Karpas-422 (cell line): ENCODE measurements around the gene FLAD1. TPM values are rescaled to one million over a fixed set of nuclear protein-coding genes. Genes with fewer than 3 reads are reported as not detected.
"Not testable (repeated sequence)": the region's sequence is repeated elsewhere in the genome, so short reads cannot be mapped to it uniquely, and the experiment has no call there.

Source experiments
- DNase-seq: peaks from one replicate; pipeline ENCODE4 v3.0.0-alpha.2; 2015
- H2AFZ ChIP-seq: fragments of 200-600 bp; sonication (generic); 2 replicates; pipeline ENCODE4 v1.6.1; 2014; ENCODE audit warnings: antibody characterized with exemption, low read length, mixed read lengths
- H3K27ac ChIP-seq: fragments of 200-600 bp; sonication (generic); 2 replicates; pipeline ENCODE4 v1.5.1; 2014; ENCODE audit warnings: mild to moderate bottlenecking, low read length, moderate library complexity
- H3K27me3 ChIP-seq: fragments of 200-600 bp; sonication (generic); 2 replicates; pipeline ENCODE4 v1.6.1; 2014; ENCODE audit warnings: low read length, mixed read lengths
- H3K36me3 ChIP-seq: fragments of 200-600 bp; sonication (generic); 2 replicates; pipeline ENCODE4 v1.6.1; 2014; ENCODE audit warnings: low read length, mixed read lengths; ENCODE audit not compliant: insufficient read depth
- H3K4me1 ChIP-seq: fragments of 200-600 bp; sonication (generic); 2 replicates; pipeline ENCODE4 v1.6.1; 2014; ENCODE audit warnings: mild to moderate bottlenecking, low read length, mixed read lengths
- H3K4me2 ChIP-seq: fragments of 200-600 bp; sonication (generic); 2 replicates; pipeline ENCODE4 v1.6.1; 2014; ENCODE audit warnings: low read length, low read depth, mild to moderate bottlenecking; ENCODE audit not compliant: poor library complexity, severe bottlenecking
- H3K4me3 ChIP-seq: fragments of 200-600 bp; sonication (generic); 2 replicates; pipeline ENCODE4 v1.5.1; 2014; ENCODE audit warnings: mild to moderate bottlenecking, antibody characterized with exemption, low read length, mixed read lengths
- H3K79me2 ChIP-seq: fragments of 200-600 bp; sonication (generic); 2 replicates; pipeline ENCODE4 v1.6.1; 2014; ENCODE audit warnings: mild to moderate bottlenecking, low read length, mixed read lengths
- H3K9ac ChIP-seq: fragments of 200-600 bp; sonication (generic); 2 replicates; pipeline ENCODE4 v1.6.0; 2014; ENCODE audit warnings: low read length
- H3K9me2 ChIP-seq: fragments of 200-600 bp; sonication (generic), shearing (Covaris generic); replicated peaks from 2 replicates; pipeline ENCODE4 v1.6.0; 2014; ENCODE audit warnings: mild to moderate bottlenecking, low read length, moderate library complexity; ENCODE audit not compliant: insufficient read depth
- H3K9me3 ChIP-seq: fragments of 300-700, 200-600 bp; sonication (generic); 2 replicates; pipeline ENCODE4 v1.6.1; 2014; ENCODE audit warnings: low read length, mixed read lengths
- H4K20me1 ChIP-seq: fragments of 200-600 bp; sonication (generic); 2 replicates; pipeline ENCODE4 v1.6.1; 2014; ENCODE audit warnings: mild to moderate bottlenecking, antibody characterized with exemption, low read length, low read depth; ENCODE audit not compliant: insufficient read depth
- total RNA-seq: library from RNA; depleted of rRNA; stranded (reverse); fragments of >200 nt; shearing (Covaris generic); gene quantifications from 2 replicates; pipeline ENCODE4 v1.2.3, GENCODE V29; 2014; ENCODE audit warnings: low replicate concordance

Gene FLAD1
- total RNA-seq, 1 experiment from 2014 or later, result 48.7 TPM

GRCh38 chr1:154983776-154984466, 777 bp downstream of the FLAD1 start:
- no peaks in the 10 kb centered on the region for H3K9me3 ChIP-seq
- no peak for DNase-seq
- peaks cover 21% of the 10 kb centered on the region for H3K36me3 ChIP-seq
- peaks cover 17% of the 10 kb centered on the region for H3K4me1 ChIP-seq
- H2AFZ ChIP-seq, result no peak overlapping the region
- no peaks in the 10 kb centered on the region for H3K27me3 ChIP-seq
- H3K9me2 ChIP-seq, result no peaks in the 10 kb centered on the region
- peaks cover 23% of the 10 kb centered on the region for H3K79me2 ChIP-seq
- peak overlapping the region; percentile 64; the same call in 1 of the 2 replicates for H3K27ac ChIP-seq
- no peaks in the 10 kb centered on the region for H4K20me1 ChIP-seq
- H3K9ac ChIP-seq, result peak overlapping the region; percentile 91
- peak overlapping the region; percentile 86 for H3K4me2 ChIP-seq
- peak overlapping the region; percentile 92 for H3K4me3 ChIP-seq

DNA sequence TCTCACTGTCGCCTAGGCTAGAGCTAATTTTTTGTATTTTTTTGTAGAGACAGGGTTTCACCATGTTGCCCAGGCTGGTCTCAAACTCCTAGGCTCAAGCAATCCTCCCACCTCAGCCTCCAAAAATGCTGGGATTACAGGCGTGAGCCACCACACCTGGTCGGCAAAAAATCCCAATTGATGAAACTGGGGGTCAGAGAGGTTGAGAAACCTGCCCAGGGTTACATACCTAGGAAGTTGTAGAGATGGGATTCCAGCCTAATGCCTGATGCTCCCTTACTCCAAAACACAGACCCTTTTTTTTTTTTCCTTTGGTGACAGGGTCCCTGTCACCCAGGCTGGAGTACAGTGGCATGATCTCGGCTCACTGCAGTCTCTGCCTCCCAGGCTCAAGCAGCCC, 3.6 kb downstream of the FLAD1 start:
- Histone ChIP-seq H3K4me1 (peaks cover 17% of the 10 kb centered on the region), H3K79me2 (peaks cover 23% of the 10 kb centered on the region), H3K36me3 (peaks cover 14% of the 10 kb centered on the region; the same call in 1 of the 2 replicates)
- H3K9me3 ChIP-seq, H4K20me1 ChIP-seq, H3K27ac ChIP-seq, H3K27me3 ChIP-seq, H3K9me2 ChIP-seq, H3K9ac ChIP-seq, H3K4me2 ChIP-seq, DNase-seq, H3K4me3 ChIP-seq, H2AFZ ChIP-seq: not testable (repeated sequence)

- peaks cover 14% of the 10 kb centered on the region; the same call in 1 of the 2 replicates for H3K36me3 ChIP-seq
- H3K79me2 ChIP-seq, result peaks cover 23% of the 10 kb centered on the region
- peaks cover 15% of the 10 kb centered on the region for H3K4me1 ChIP-seq
- H2AFZ ChIP-seq, result no peak overlapping the region
- no peak overlapping the region for H3K4me3 ChIP-seq
- H4K20me1 ChIP-seq, result no peaks in the 10 kb centered on the region
- H3K9ac ChIP-seq, result no peak overlapping the region
- H3K4me2 ChIP-seq, result no peak overlapping the region
- H3K9me3 ChIP-seq, result no peaks in the 10 kb centered on the region
- H3K27me3 ChIP-seq, result no peaks in the 10 kb centered on the region
- no peak for DNase-seq
- H3K27ac ChIP-seq, result no peak overlapping the region
- no peaks in the 10 kb centered on the region for H3K9me2 ChIP-seq
Measured at GRCh38 chr1:154987326-154987725, 4.2 kb downstream of the FLAD1 start.

GRCh38 chr1:154988058-154988954, 5.2 kb downstream of the FLAD1 start:
- Histone ChIP-seq H3K27me3 (no peaks in the 10 kb centered on the region), H3K9ac (no peak overlapping the region), H3K9me2 (no peaks in the 10 kb centered on the region), H4K20me1 (no peaks in the 10 kb centered on the region), H3K79me2 (peaks cover 22% of the 10 kb centered on the region), H3K36me3 (peaks cover 14% of the 10 kb centered on the region), H3K4me2 (no peak overlapping the region), H3K4me3 (no peak overlapping the region), H3K27ac (no peak overlapping the region), H3K4me1 (peaks cover 9% of the 10 kb centered on the region), H3K9me3 (no peaks in the 10 kb centered on the region), H2AFZ (no peak overlapping the region)
- no peak for DNase-seq

GRCh38 chr1:154989195-154989860, 6.2 kb downstream of the FLAD1 start:
- H3K36me3 ChIP-seq, result peaks cover 14% of the 10 kb centered on the region
- DNase-seq, result no peak
- H3K79me2 ChIP-seq, result peaks cover 12% of the 10 kb centered on the region

GRCh38 chr1:154990276-154990675, 7.1 kb downstream of the FLAD1 start:
- no peak for DNase-seq
- Histone ChIP-seq H3K9me2 (no peaks in the 10 kb centered on the region), H3K36me3 (peaks cover 14% of the 10 kb centered on the region), H3K79me2 (peaks cover 4% of the 10 kb centered on the region; the same call in 1 of the 2 replicates), H3K4me1 (peaks cover 11% of the 10 kb centered on the region), H3K4me3 (no peak overlapping the region), H2AFZ (no peak overlapping the region), H3K4me2 (no peak overlapping the region), H3K27ac (no peak overlapping the region), H3K9me3 (no peaks in the 10 kb centered on the region), H3K27me3 (no peaks in the 10 kb centered on the region), H4K20me1 (no peaks in the 10 kb centered on the region), H3K9ac (no peak overlapping the region)

More at GRCh38 chr1:154989195-154989860, 6.2 kb downstream of the FLAD1 start:
- Histone ChIP-seq H3K4me2 (no peak overlapping the region), H3K9ac (no peak overlapping the region), H3K4me3 (no peak overlapping the region), H3K4me1 (peaks cover 9% of the 10 kb centered on the region), H3K27me3 (no peaks in the 10 kb centered on the region), H4K20me1 (no peaks in the 10 kb centered on the region), H3K27ac (no peak overlapping the region), H2AFZ (no peak overlapping the region), H3K9me2 (no peaks in the 10 kb centered on the region), H3K9me3 (no peaks in the 10 kb centered on the region)

DNA sequence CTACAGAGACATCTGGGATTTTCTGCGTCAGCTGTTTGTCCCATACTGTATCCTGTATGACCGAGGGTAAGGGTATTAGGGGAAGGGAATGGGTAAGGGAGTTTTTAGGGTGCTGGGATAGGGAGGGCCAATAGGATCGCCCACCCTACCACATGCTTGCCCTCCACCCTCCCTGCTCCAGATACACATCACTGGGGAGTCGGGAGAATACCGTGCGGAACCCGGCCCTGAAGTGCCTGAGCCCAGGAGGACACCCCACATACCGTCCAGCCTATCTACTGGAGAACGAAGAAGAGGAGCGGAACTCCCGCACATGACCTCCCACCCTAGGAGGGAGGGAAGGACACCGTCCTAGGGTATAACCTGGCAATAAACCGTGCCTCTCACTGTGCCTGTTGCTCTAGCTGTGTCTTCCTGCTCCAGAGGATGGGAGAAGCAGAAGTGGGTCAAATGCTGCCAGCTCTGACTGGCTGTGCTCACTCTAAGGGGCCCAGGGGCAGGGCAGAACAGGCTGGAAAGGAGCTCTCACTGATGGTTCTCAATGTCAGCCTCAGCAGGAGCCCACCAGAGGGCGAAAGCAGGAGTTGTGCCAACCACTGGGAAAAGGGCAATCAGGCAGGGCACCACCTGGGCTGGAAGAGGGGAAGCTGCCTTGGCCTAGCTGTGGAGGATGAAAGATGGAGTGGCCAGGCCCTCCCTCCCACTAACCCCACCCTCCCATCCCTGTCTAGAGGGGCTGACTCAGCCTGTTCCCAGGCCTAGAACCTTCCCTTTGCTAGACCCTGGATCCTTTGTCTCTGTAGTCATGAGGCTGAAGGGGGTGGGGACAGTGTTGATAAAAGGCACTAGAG, 9.8 kb downstream of the FLAD1 start:
- Histone ChIP-seq H3K4me3 (no peak overlapping the region), H3K36me3 (peaks cover 6% of the 10 kb centered on the region), H3K4me1 (peaks cover 24% of the 10 kb centered on the region), H3K9me2 (no peaks in the 10 kb centered on the region), H3K9ac (no peak overlapping the region), H3K4me2 (no peak overlapping the region), H3K9me3 (no peaks in the 10 kb centered on the region), H3K27me3 (no peaks in the 10 kb centered on the region), H3K79me2 (no peaks in the 10 kb centered on the region), H2AFZ (no peak overlapping the region), H4K20me1 (no peaks in the 10 kb centered on the region), H3K27ac (no peak overlapping the region)
- DNase-seq, result peak; percentile 60
